OCI-LY3 (cell line): Measurements from ENCODE around the gene PSME2.

Experiments
- H2AFZ ChIP-seq: fragments of 200-600, 300-600 bp; shearing (Covaris generic); 2 replicates; pipeline ENCODE4 v1.6.0; 2014; ENCODE audit warnings: antibody characterized with exemption, low read depth, low read length
- H3K27ac ChIP-seq: fragments of 200-600, 300-600 bp; sonication (generic); 2 replicates; pipeline ENCODE4 v1.5.1; 2014; ENCODE audit warnings: mild to moderate bottlenecking, low read length, moderate library complexity, mixed read lengths
- H3K27me3 ChIP-seq: fragments of 200-600, 300-600 bp; sonication (generic); 2 replicates; pipeline ENCODE4 v1.6.1; 2014; ENCODE audit warnings: low read depth, low read length, mixed read lengths
- H3K36me3 ChIP-seq: fragments of 200-600, 300-600 bp; sonication (generic); replicated peaks from 2 replicates; pipeline ENCODE3; 2014; ENCODE audit warnings: low read depth, low read length, mixed read lengths
- H3K4me1 ChIP-seq: fragments of 300-600, 200-600 bp; sonication (generic); 2 replicates; pipeline ENCODE4 v1.6.1; 2014; ENCODE audit warnings: low read length, mixed read lengths
- H3K4me2 ChIP-seq: fragments of 200-600, 300-600 bp; sonication (generic); 2 replicates; pipeline ENCODE4 v1.6.1; 2014; ENCODE audit warnings: low read length, mixed read lengths
- H3K4me3 ChIP-seq: fragments of 300-600, 200-600 bp; sonication (generic); 2 replicates; pipeline ENCODE4 v1.5.1; 2014; ENCODE audit warnings: antibody characterized with exemption, mild to moderate bottlenecking, low read length, moderate library complexity
- H3K79me2 ChIP-seq: fragments of 300-600, 200-600 bp; shearing (Covaris generic); 2 replicates; pipeline ENCODE4 v1.6.1; 2014; ENCODE audit warnings: mild to moderate bottlenecking, low read length, mixed read lengths
- H3K9ac ChIP-seq: fragments of 300-600, 200-600 bp; shearing (Covaris generic); 2 replicates; pipeline ENCODE4 v1.6.0; 2014; ENCODE audit warnings: mild to moderate bottlenecking, low read length, moderate library complexity
- H3K9me3 ChIP-seq: fragments of 200-600, 300-600 bp; shearing (Covaris generic); 2 replicates; pipeline ENCODE4 v1.6.1; 2014; ENCODE audit warnings: low read length, mixed read lengths; ENCODE audit not compliant: insufficient read depth
- H4K20me1 ChIP-seq: fragments of 200-600, 300-600 bp; sonication (generic); 2 replicates; pipeline ENCODE4 v1.6.1; 2016; ENCODE audit warnings: low read length, mixed read lengths; ENCODE audit not compliant: insufficient read depth
- EZH2phosphoT487 ChIP-seq: fragments of 200-600 bp; shearing (Covaris generic); IDR thresholded peaks from 2 replicates; pipeline ENCODE4 v1.6.1; 2018; ENCODE audit warnings: antibody characterized with exemption, mixed run types, low read depth
- TF ChIP-seq, protein P1 (sequence below): fragments of 200-600, 300-600 bp; sonication (generic); IDR thresholded peaks from 2 replicates; pipeline ENCODE4 v1.5.1; 2014; ENCODE audit warnings: antibody characterized with exemption, low read length, low read depth

The PSME2 gene

DNA sequence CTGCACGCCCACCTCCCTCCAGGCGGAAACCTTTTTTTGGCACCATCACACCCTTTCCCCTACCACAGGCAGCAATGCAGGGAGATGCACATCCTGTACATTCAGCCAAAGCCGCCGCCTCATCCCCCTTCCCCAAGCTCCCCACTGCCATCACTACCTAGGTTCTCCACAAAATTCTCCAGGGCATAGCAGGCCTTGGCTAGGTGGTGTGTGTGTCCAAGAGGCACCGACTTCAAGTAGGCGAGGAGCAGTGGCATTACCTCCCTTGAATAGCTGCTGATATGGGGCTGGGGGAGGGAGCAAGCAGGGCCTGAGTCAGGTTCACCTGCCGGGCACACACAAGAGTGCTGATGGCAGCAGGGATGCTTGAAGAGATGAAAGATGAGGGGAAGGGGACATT, 38.6 kb upstream of the PSME2 start:
- H3K27ac ChIP-seq = no peak overlapping the region
- no peak overlapping the region for H3K4me3 ChIP-seq
- H3K36me3 ChIP-seq = peaks cover 58% of the 10 kb centered on the region
- H3K9ac ChIP-seq = no peak overlapping the region
- no peak overlapping the region for H2AFZ ChIP-seq
- H3K27me3 ChIP-seq = no peaks in the 10 kb centered on the region
- H3K4me2 ChIP-seq = no peak overlapping the region
- no peaks in the 10 kb centered on the region for H4K20me1 ChIP-seq
- peaks cover 26% of the 10 kb centered on the region for H3K79me2 ChIP-seq
- H3K9me3 ChIP-seq = no peaks in the 10 kb centered on the region
- TF ChIP-seq EZH2phosphoT487 = no peak
- TF ChIP-seq, protein P1, sequence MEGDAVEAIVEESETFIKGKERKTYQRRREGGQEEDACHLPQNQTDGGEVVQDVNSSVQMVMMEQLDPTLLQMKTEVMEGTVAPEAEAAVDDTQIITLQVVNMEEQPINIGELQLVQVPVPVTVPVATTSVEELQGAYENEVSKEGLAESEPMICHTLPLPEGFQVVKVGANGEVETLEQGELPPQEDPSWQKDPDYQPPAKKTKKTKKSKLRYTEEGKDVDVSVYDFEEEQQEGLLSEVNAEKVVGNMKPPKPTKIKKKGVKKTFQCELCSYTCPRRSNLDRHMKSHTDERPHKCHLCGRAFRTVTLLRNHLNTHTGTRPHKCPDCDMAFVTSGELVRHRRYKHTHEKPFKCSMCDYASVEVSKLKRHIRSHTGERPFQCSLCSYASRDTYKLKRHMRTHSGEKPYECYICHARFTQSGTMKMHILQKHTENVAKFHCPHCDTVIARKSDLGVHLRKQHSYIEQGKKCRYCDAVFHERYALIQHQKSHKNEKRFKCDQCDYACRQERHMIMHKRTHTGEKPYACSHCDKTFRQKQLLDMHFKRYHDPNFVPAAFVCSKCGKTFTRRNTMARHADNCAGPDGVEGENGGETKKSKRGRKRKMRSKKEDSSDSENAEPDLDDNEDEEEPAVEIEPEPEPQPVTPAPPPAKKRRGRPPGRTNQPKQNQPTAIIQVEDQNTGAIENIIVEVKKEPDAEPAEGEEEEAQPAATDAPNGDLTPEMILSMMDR = no peak
- H3K4me1 ChIP-seq = peaks cover 15% of the 10 kb centered on the region

DNA sequence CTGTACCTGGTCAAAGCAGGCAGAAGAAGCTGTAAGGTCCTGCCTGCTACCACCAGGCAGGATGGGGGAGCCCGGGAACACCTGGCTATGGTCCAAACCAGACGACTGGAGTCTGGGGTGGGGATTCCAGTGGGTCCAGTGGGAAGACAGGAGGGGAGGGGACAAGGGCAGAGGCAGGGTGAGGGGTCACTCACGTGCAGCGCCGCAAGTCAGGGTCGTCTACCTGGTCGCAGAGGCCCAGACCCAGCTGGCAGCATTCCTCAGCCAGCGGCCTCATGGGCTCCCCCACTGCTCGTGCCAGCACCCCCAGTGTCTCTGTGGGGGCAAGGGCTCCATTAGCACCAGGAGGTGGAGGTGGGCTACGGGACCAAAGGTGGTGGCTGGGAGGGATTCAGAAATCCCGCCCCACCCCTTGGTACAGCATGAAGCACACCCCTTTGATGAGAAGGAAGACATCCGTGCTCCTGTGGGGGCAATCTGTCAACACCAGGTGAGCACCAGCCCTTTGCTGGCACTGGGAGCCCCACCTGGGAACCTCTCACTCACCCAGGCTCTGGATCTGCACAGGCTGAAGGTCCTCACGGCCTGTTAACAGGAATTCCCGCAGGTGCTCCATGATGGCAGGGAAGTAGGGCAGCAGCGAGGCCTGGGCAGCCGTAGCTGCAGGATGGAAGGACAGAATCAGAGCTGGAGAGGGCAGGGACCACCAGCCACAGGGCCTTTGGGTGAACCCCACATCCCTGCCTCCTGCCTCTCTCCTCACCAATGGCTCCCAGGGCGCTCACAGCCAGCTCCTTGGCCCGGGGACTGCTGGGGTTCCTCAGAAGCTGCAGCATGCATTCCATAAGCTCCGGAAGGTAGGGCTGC, 37.9 kb upstream of the PSME2 start:
- H3K27me3 ChIP-seq = no peaks in the 10 kb centered on the region
- H4K20me1 ChIP-seq = no peaks in the 10 kb centered on the region
- no peak overlapping the region for H3K27ac ChIP-seq
- TF ChIP-seq EZH2phosphoT487 = no peak
- TF ChIP-seq, protein P1 = no peak
- H3K36me3 ChIP-seq = peaks cover 60% of the 10 kb centered on the region
- no peak overlapping the region for H2AFZ ChIP-seq
- H3K9ac ChIP-seq = no peak overlapping the region
- peaks cover 26% of the 10 kb centered on the region for H3K79me2 ChIP-seq
- H3K4me1 ChIP-seq = peaks cover 13% of the 10 kb centered on the region
- H3K9me3 ChIP-seq = no peaks in the 10 kb centered on the region
- no peak overlapping the region for H3K4me3 ChIP-seq
- no peak overlapping the region for H3K4me2 ChIP-seq

DNA sequence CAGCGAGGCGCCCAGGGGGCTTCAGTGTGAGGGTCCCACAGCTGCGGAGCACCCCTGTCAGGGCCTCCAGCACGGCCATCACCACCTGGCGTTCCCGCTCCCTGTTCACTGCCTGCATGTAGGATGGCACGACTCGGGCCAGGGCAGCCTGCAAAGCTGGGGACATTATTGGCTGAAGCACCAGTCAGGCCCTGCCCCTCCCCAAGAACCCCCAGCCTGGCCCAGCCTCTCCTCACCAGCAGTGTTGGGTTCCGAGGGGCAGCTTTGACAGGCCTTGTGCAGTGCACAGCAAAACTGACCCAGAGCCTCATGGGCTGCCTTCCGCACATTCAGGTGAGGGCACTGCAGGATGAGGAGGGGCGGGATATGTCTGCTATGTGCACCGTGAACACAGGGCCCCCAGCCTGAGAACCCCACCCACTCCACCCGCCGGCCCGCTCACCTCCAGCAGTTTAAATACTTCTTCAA, 36.6 kb upstream of the PSME2 start:
- Histone ChIP-seq H3K36me3 (peaks cover 68% of the 10 kb centered on the region), H3K9ac (no peak overlapping the region), H3K79me2 (peaks cover 20% of the 10 kb centered on the region), H2AFZ (no peak overlapping the region), H3K9me3 (no peaks in the 10 kb centered on the region), H3K4me1 (peaks cover 8% of the 10 kb centered on the region), H3K27me3 (no peaks in the 10 kb centered on the region), H3K4me2 (no peak overlapping the region), H3K4me3 (no peak overlapping the region), H3K27ac (no peak overlapping the region), H4K20me1 (no peaks in the 10 kb centered on the region)
- TF ChIP-seq, protein P1 = no peak
- TF ChIP-seq EZH2phosphoT487 = no peak

DNA sequence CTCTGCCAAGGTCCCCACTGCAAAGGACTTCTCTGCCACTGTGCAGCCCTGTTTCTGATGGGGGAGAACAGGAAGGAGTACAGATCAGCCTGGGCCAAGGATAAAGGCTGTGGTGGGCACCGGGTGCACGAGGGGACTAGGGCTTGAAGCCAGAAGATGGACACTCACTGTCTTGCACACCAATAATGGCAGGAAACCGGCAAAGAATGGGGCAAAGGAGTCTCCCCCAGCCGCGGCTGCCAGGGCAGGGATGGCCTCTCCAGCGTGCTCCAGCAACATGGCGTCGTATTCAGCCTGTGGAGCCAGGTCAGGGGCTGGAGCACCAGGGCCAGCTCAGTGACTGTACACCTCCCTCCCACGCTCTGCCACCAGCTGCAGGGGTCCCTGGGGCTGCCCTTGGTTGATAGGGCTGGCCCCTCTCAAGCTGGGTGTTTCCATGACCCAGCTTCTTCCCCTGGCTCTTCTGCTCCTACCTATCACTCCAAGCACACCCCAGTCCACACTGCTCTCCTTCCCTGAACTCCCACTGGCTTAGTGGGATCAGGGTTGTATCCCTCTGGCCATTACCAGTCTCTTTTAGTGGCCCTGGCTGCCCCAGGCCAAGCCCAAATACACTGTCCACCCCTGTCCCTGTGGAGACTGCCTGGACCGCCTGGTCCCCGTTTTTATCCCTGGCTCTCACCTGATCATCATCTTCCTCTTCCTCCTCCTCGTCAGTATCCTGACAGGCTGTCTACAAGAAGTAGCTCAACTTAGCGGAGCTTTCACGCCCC, 35.9 kb upstream of the PSME2 start:
- Histone ChIP-seq H3K27ac (no peak overlapping the region), H3K36me3 (peaks cover 70% of the 10 kb centered on the region), H3K9ac (no peak overlapping the region), H3K79me2 (peaks cover 13% of the 10 kb centered on the region), H3K4me2 (no peak overlapping the region), H2AFZ (no peak overlapping the region), H3K4me1 (peaks cover under 1% of the 10 kb centered on the region), H3K9me3 (no peaks in the 10 kb centered on the region), H3K4me3 (no peak overlapping the region), H4K20me1 (no peaks in the 10 kb centered on the region), H3K27me3 (no peaks in the 10 kb centered on the region)
- TF ChIP-seq EZH2phosphoT487 = no peak
- TF ChIP-seq, protein P1 = no peak
